Hepatocyte (in vitro differentiated cells): ENCODE results near the gene ATP13A3.

Experiments
- EZH2phosphoT487 ChIP-seq: fragments of 200-600 bp; sonication (generic); IDR thresholded peaks from one replicate; pipeline ENCODE4 v1.6.1; 2018; ENCODE audit warnings: antibody characterized with exemption, mild to moderate bottlenecking, low read depth, moderate library complexity; ENCODE audit not compliant: unreplicated experiment, severe bottlenecking
- TF ChIP-seq, protein P1 (sequence below): fragments of 200-600 bp; sonication (generic); IDR thresholded peaks from 2 replicates; pipeline ENCODE4 v1.5.1; 2016; ENCODE audit warnings: antibody characterized with exemption, mild to moderate bottlenecking; ENCODE audit not compliant: poor library complexity

- TF ChIP-seq EZH2phosphoT487: no peak
- TF ChIP-seq, protein P1, sequence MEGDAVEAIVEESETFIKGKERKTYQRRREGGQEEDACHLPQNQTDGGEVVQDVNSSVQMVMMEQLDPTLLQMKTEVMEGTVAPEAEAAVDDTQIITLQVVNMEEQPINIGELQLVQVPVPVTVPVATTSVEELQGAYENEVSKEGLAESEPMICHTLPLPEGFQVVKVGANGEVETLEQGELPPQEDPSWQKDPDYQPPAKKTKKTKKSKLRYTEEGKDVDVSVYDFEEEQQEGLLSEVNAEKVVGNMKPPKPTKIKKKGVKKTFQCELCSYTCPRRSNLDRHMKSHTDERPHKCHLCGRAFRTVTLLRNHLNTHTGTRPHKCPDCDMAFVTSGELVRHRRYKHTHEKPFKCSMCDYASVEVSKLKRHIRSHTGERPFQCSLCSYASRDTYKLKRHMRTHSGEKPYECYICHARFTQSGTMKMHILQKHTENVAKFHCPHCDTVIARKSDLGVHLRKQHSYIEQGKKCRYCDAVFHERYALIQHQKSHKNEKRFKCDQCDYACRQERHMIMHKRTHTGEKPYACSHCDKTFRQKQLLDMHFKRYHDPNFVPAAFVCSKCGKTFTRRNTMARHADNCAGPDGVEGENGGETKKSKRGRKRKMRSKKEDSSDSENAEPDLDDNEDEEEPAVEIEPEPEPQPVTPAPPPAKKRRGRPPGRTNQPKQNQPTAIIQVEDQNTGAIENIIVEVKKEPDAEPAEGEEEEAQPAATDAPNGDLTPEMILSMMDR: no peak
These were observed 34.9 kb upstream of the ATP13A3 start for GRCh38 chr3:194521510-194522260.
